ENCODE results near the gene CUEDC1.

Gene CUEDC1

GRCh38 chr17:57926723-57927047 is 28.5 kb downstream of the CUEDC1 start:
- no peaks in the 10 kb centered on the region for H3K9me3 ChIP-seq (replicated peaks; ENCODE audit: insufficient read depth, low read length)
- no peak overlapping the region for H3K9ac ChIP-seq (ENCODE audit: low read length)
- TF ChIP-seq CTCF (IDR thresholded peaks at IDR 0.05; ENCODE audit: low read length) (no peak), EZH2 (optimal IDR thresholded peaks at IDR 0.05; ENCODE audit: low read depth, low read length) (no peak), EZH2phosphoT487 (IDR thresholded peaks at IDR 0.05; ENCODE audit: low read length) (no peak)
- no peaks in the 10 kb centered on the region for H3K79me2 ChIP-seq (ENCODE audit: low read length)
- H4K20me1 ChIP-seq (ENCODE audit: insufficient read depth, low read length): no peaks in the 10 kb centered on the region
- peaks cover 28% of the 10 kb centered on the region for H3K27me3 ChIP-seq (replicated peaks; ENCODE audit: insufficient read depth, low read length)
- H3K4me2 ChIP-seq (ENCODE audit: low read depth, low read length): no peak overlapping the region
- H2AFZ ChIP-seq (ENCODE audit: low read length): no peak overlapping the region
- H3K4me3 ChIP-seq (ENCODE audit: low read length): no peak overlapping the region
- no peaks in the 10 kb centered on the region for H3K36me3 ChIP-seq (replicated peaks; ENCODE audit: insufficient read depth, low read length)
- H3K27ac ChIP-seq (ENCODE audit: low read length): no peak overlapping the region
- no peaks in the 10 kb centered on the region for H3K4me1 ChIP-seq (ENCODE audit: low read length)
- H3F3A ChIP-seq (ENCODE audit: insufficient read depth, low read length): no peaks in the 10 kb centered on the region
- no peak for DNase-seq
- no peaks in the 10 kb centered on the region for H3K9me2 ChIP-seq (replicated peaks; ENCODE audit: insufficient read depth, low read length)

GRCh38 chr17:57925361-57925990 is 29.7 kb downstream of the CUEDC1 start:
- Histone ChIP-seq H3K4me1 (ENCODE audit: low read length) (no peaks in the 10 kb centered on the region), H3K27me3 (replicated peaks; ENCODE audit: insufficient read depth, low read length) (peaks cover 22% of the 10 kb centered on the region), H3K27ac (ENCODE audit: low read length) (no peak overlapping the region), H4K20me1 (ENCODE audit: insufficient read depth, low read length) (no peaks in the 10 kb centered on the region), H3K79me2 (ENCODE audit: low read length) (no peaks in the 10 kb centered on the region), H2AFZ (ENCODE audit: low read length) (no peak overlapping the region), H3K4me2 (ENCODE audit: low read depth, low read length) (no peak overlapping the region), H3K9ac (ENCODE audit: low read length) (no peak overlapping the region), H3K36me3 (replicated peaks; ENCODE audit: insufficient read depth, low read length) (no peaks in the 10 kb centered on the region), H3K9me2 (replicated peaks; ENCODE audit: insufficient read depth, low read length) (no peaks in the 10 kb centered on the region), H3F3A (ENCODE audit: insufficient read depth, low read length) (no peaks in the 10 kb centered on the region), H3K4me3 (ENCODE audit: low read length) (no peak overlapping the region), H3K9me3 (replicated peaks; ENCODE audit: insufficient read depth, low read length) (no peaks in the 10 kb centered on the region)
- no peak for DNase-seq
- TF ChIP-seq CTCF (IDR thresholded peaks at IDR 0.05; ENCODE audit: low read length): no peak
- TF ChIP-seq EZH2phosphoT487 (IDR thresholded peaks at IDR 0.05; ENCODE audit: low read length): no peak
- TF ChIP-seq EZH2 (optimal IDR thresholded peaks at IDR 0.05; ENCODE audit: low read depth, low read length): no peak

- no peak overlapping the region for H3K4me3 ChIP-seq (ENCODE audit: low read length)
- TF ChIP-seq EZH2 (optimal IDR thresholded peaks at IDR 0.05; ENCODE audit: low read depth, low read length): no peak
- no peak for TF ChIP-seq CTCF (IDR thresholded peaks at IDR 0.05; ENCODE audit: low read length)
- no peak for TF ChIP-seq EZH2phosphoT487 (IDR thresholded peaks at IDR 0.05; ENCODE audit: low read length)
- H3K9me2 ChIP-seq (replicated peaks; ENCODE audit: insufficient read depth, low read length): no peaks in the 10 kb centered on the region
- H3K27ac ChIP-seq (ENCODE audit: low read length): no peak overlapping the region
- H3K36me3 ChIP-seq (replicated peaks; ENCODE audit: insufficient read depth, low read length): no peaks in the 10 kb centered on the region
- H4K20me1 ChIP-seq (ENCODE audit: insufficient read depth, low read length): no peaks in the 10 kb centered on the region
- no peaks in the 10 kb centered on the region for H3K9me3 ChIP-seq (replicated peaks; ENCODE audit: insufficient read depth, low read length)
- no peak overlapping the region for H2AFZ ChIP-seq (ENCODE audit: low read length)
- DNase-seq: no peak
- H3K9ac ChIP-seq (ENCODE audit: low read length): no peak overlapping the region
- no peaks in the 10 kb centered on the region for H3K79me2 ChIP-seq (ENCODE audit: low read length)
- no peak overlapping the region for H3K4me2 ChIP-seq (ENCODE audit: low read depth, low read length)
- H3F3A ChIP-seq (ENCODE audit: insufficient read depth, low read length): no peaks in the 10 kb centered on the region
- no peaks in the 10 kb centered on the region for H3K4me1 ChIP-seq (ENCODE audit: low read length)
- H3K27me3 ChIP-seq (replicated peaks; ENCODE audit: insufficient read depth, low read length): peaks cover 18% of the 10 kb centered on the region; the same call in 1 of the 2 replicates
Measured at GRCh38 chr17:57924677-57925076, 30.5 kb downstream of the CUEDC1 start.

Measured in MM.1S (cell line).